HepG2 (cell line): Measurements from ENCODE around the gene SLC25A47. TPM values are rescaled to one million over a fixed set of nuclear protein-coding genes. Genes with fewer than 3 reads are reported as not detected.

Experiments
- ATAC-seq: fragments of 200-7000 bp; cut with Tn5 transposase; 3 replicates; pipeline ENCODE4 v1.9.1; 2020; ENCODE audit warnings: mild to moderate bottlenecking, moderate library complexity
- BruUV-seq: library from RNA; stranded (reverse); fragments of 400-500 nt; replicated peaks from 2 replicates; lab custom pipeline; 2021; lab: Mats Ljungman, UMichigan
- CTCF ChIA-PET: fragments of 300-600 bp; formaldehyde crosslinking; extraction: SDS; loops from one replicate; lab custom pipeline; 2021; ENCODE audit warnings: low total read pairs, inconsistent platforms, low intra/inter-chr PET ratio; lab: Yijun Ruan, JAX
- POLR2A ChIA-PET: fragments of 350-600 bp; sonication (Branson Sonifier 250); formaldehyde crosslinking; loops from one replicate; lab custom pipeline; 2020; ENCODE audit warnings: antibody characterized with exemption, inconsistent platforms; lab: Yijun Ruan, JAX
- DNase-seq: peaks from one replicate; pipeline ENCODE4 v3.0.0-alpha.2; 2015; ENCODE audit warnings: low spot score
- FAIRE-seq: peaks from 3 replicates; lab custom pipeline; 2011; peaks lifted over from hg19 to GRCh38; lab: Jason Lieb, UNC
- H2AFZ ChIP-seq: one replicate; pipeline ENCODE4 v1.6.1; 2011; ENCODE audit warnings: low read length, inconsistent platforms
- H3K27ac ChIP-seq: fragments of 300-600 bp; 3 replicates; pipeline ENCODE4 v1.8.0; 2011; ENCODE audit warnings: mixed run types, mild to moderate bottlenecking, mixed read lengths, low read length, inconsistent platforms; ENCODE audit not compliant: insufficient read depth; ENCODE audit errors: extremely low read length
- H3K27me3 ChIP-seq, 2 experiments: fragments of 200-600 bp in 1 of 2; 2 replicates in 1 of 2; 3 replicates in 1 of 2; pipeline versions ENCODE4 v1.6.0 to v1.8.0; 2011; ENCODE audit warnings: low read length in 2 of 2, mild to moderate bottlenecking in 2 of 2, moderate library complexity in 2 of 2, inconsistent platforms in 1 of 2; ENCODE audit not compliant: insufficient read depth in 2 of 2, control insufficient read depth in 1 of 2
- H3K36me3 ChIP-seq, 2 experiments: fragments of 200-600 bp in 1 of 2; replicated peaks in 1 of 2; 2 replicates in 1 of 2; 3 replicates in 1 of 2; pipeline versions ENCODE4 v1.5.1 to v1.8.0; 2011; ENCODE audit warnings: low read length in 2 of 2, inconsistent platforms in 1 of 2; ENCODE audit not compliant: insufficient read depth in 2 of 2, control insufficient read depth in 1 of 2
- H3K4me1 ChIP-seq: 2 replicates; pipeline ENCODE4 v1.5.1; 2012; ENCODE audit warnings: low read length, inconsistent platforms; ENCODE audit not compliant: insufficient read depth
- H3K4me2 ChIP-seq: 2 replicates; pipeline ENCODE4 v1.6.0; 2011; ENCODE audit warnings: low read depth, low read length, inconsistent platforms
- H3K4me3 ChIP-seq, 3 experiments: fragments of 200-600 bp in 1 of 3; sonication (generic), shearing (Covaris generic) in 1 of 3; replicated peaks in 1 of 3; 2 replicates each; pipeline ENCODE4 v1.5.1; 2011 to 2016; ENCODE audit warnings: low read length in 3 of 3, inconsistent platforms in 2 of 3, low read depth in 2 of 3, mild to moderate bottlenecking in 2 of 3, control low read depth in 1 of 3, mixed read lengths in 1 of 3; ENCODE audit not compliant: insufficient read depth in 1 of 3
- H3K79me2 ChIP-seq: one replicate; pipeline ENCODE4 v1.6.1; 2011; ENCODE audit warnings: low read length, inconsistent platforms; ENCODE audit not compliant: insufficient read depth
- H3K9ac ChIP-seq: 2 replicates; pipeline ENCODE4 v1.6.0; 2011; ENCODE audit warnings: mild to moderate bottlenecking, low read depth, low read length, inconsistent platforms; ENCODE audit not compliant: insufficient read depth
- H3K9me3 ChIP-seq: 2 replicates; pipeline ENCODE4 v1.5.1; 2012; ENCODE audit warnings: mild to moderate bottlenecking, low read length
- H4K20me1 ChIP-seq: 2 replicates; pipeline ENCODE4 v1.6.0; 2011; ENCODE audit warnings: inconsistent platforms, mild to moderate bottlenecking, low read length, moderate library complexity; ENCODE audit not compliant: insufficient read depth
- DDIT3 ChIP-seq: sonication (generic); formaldehyde crosslinking; IDR thresholded peaks from 2 replicates; pipeline ENCODE4 v1.4.0; 2020; ENCODE audit warnings: mild to moderate bottlenecking, missing genetic modification reagents
- HNF4A ChIP-seq: sonication (generic); formaldehyde crosslinking; IDR thresholded peaks from 2 replicates; pipeline ENCODE4 v1.4.0; 2020; ENCODE audit warnings: missing genetic modification reagents
- HNRNPL ChIP-seq: fragments of 200-400 bp; formaldehyde crosslinking; IDR thresholded peaks from 2 replicates; pipeline ENCODE4 v1.6.1; 2017; ENCODE audit warnings: mild to moderate bottlenecking, low read depth, low read length
- KDM1A ChIP-seq: IDR thresholded peaks from 2 replicates; pipeline ENCODE4 v1.6.1; 2016; ENCODE audit warnings: missing compliant biosample characterization
- RAD51 ChIP-seq: fragments of 450-650 bp; IDR thresholded peaks from 2 replicates; pipeline ENCODE4 v1.6.1; 2016; ENCODE audit warnings: borderline replicate concordance
- RCOR2 ChIP-seq: IDR thresholded peaks from 2 replicates; pipeline ENCODE4 v1.6.1; 2016; ENCODE audit warnings: missing biosample characterization, missing genetic modification reagents
- SRSF1 ChIP-seq: fragments of 200-400 bp; formaldehyde crosslinking; optimal IDR thresholded peaks from 2 replicates; pipeline ENCODE3; 2017; ENCODE audit warnings: mild to moderate bottlenecking, low read depth, low read length, moderate library complexity
- TRAFD1 ChIP-seq: sonication (generic); formaldehyde crosslinking; IDR thresholded peaks from 2 replicates; pipeline ENCODE4 v1.5.1; 2020; ENCODE audit warnings: missing genetic modification reagents, mild to moderate bottlenecking, borderline replicate concordance
- ZBTB37 ChIP-seq: sonication (generic); formaldehyde crosslinking; IDR thresholded peaks from 2 replicates; pipeline ENCODE4 v1.4.0; 2020; ENCODE audit warnings: mild to moderate bottlenecking, missing genetic modification reagents
- ZBTB7A ChIP-seq: sonication (generic); formaldehyde crosslinking; IDR thresholded peaks from 2 replicates; pipeline ENCODE4 v1.8.0; 2022; ENCODE audit warnings: mild to moderate bottlenecking, missing genetic modification reagents
- ZFP91 ChIP-seq: sonication (generic); formaldehyde crosslinking; IDR thresholded peaks from 2 replicates; pipeline ENCODE4 v1.9.0; 2022; ENCODE audit warnings: missing genetic modification reagents, mild to moderate bottlenecking, borderline replicate concordance
- ZMYM2 ChIP-seq: sonication (generic); formaldehyde crosslinking; IDR thresholded peaks from 2 replicates; pipeline ENCODE4 v1.8.0; 2022; ENCODE audit warnings: mild to moderate bottlenecking, missing genetic modification reagents
- ZMYM3 ChIP-seq: sonication (generic); formaldehyde crosslinking; IDR thresholded peaks from 2 replicates; pipeline ENCODE4 v1.5.1; 2020; ENCODE audit warnings: mild to moderate bottlenecking, missing genetic modification reagents
- ZNF563 ChIP-seq: sonication (generic); formaldehyde crosslinking; IDR thresholded peaks from 2 replicates; pipeline ENCODE4 v1.8.0; 2022; ENCODE audit warnings: mild to moderate bottlenecking, moderate library complexity, missing genetic modification reagents
- ZNF629 ChIP-seq: sonication (generic); formaldehyde crosslinking; conservative IDR thresholded peaks from 2 replicates; pipeline ENCODE4 v1.5.0; 2020; ENCODE audit warnings: missing genetic modification reagents
- ZNF768 ChIP-seq: sonication (generic); formaldehyde crosslinking; IDR thresholded peaks from 2 replicates; pipeline ENCODE4 v1.4.0; 2020; ENCODE audit warnings: missing genetic modification reagents
- WGBS: methylation state at CpG from one replicate; pipeline ENCODE4 v1.1.6; 2017; ENCODE audit warnings: low lambda C conversion rate; 5-methylcytosine and 5-hydroxymethylcytosine counted together
- in situ Hi-C: cut with HindIII; loops from 2 replicates; pipeline ENCODE4 v1.10.0; 2017; ENCODE audit warnings: low pct_unique_long_range_greater_than_20kb; ENCODE audit not compliant: extremely low pct_ligation_motif_present
- intact Hi-C: fragments of 100-400 bp; cut with micrococcal nuclease; formaldehyde crosslinking; loops from one replicate; pipeline ENCODE4 v1.10.0; 2022; ENCODE audit not compliant: unreplicated experiment
- polyA plus RNA-seq, 8 experiments: library from polyadenylated mRNA; depleted of rRNA in 3 of 8; stranded (reverse) in 7 of 8; unstranded in 1 of 8; fragments of >200 nt; fragmentation: Illumina TruSeq in 4 of 8; extraction: Trizol in 4 of 8; gene quantifications; 2 replicates each; pipeline versions ENCODE4 v1.2.1 to v1.2.3, GENCODE V29; 2011 to 2016; ENCODE audit warnings: low read depth in 4 of 8, missing spikeins in 1 of 8, mixed read lengths in 1 of 8; ENCODE audit not compliant: insufficient read depth in 1 of 8
- total RNA-seq, 5 experiments: library from RNA; depleted of rRNA; stranded (reverse); fragments of >200 nt; fragmentation: Illumina TruSeq; extraction: Trizol; gene quantifications; 2 replicates each; pipeline ENCODE4 v1.2.3, GENCODE V29; 2016; ENCODE audit warnings: low read depth in 1 of 5

The SLC25A47 gene
- total and polyA plus RNA-seq, 2 of the 13 experiments (the other 11 are each of a cell fraction or from before 2014, with no cell fraction given) = 1.0 to 1.7 TPM

- TF ChIP-seq ZBTB7A (CRISPR knock-in tag) = 0 out of 2 replicates have a peak, but pooled peaks have one; percentile 46
- TF ChIP-seq RAD51 = no peak
These were observed 1.5 kb upstream of the SLC25A47 start (continued) for GRCh38 chr14:100321473-100322137.

GRCh38 chr14:100322138-100322957 is 791 bp upstream of the SLC25A47 start:
- CTCF ChIA-PET = no interaction called here
- peak overlapping the region in 1 of 3 experiments; percentile 52; a peak in 2 of 6 replicates for H3K4me3 ChIP-seq

More at GRCh38 chr14:100322138-100322957, 791 bp upstream of the SLC25A47 start:
- no peak for DNase-seq
- Histone ChIP-seq H3K4me2 (peak overlapping the region; percentile 80), H3K36me3 (no peaks in the 10 kb centered on the region), H3K9ac (no peak overlapping the region), H2AFZ (no peak overlapping the region), H3K27ac (peak overlapping the region; percentile 19), H3K4me1 (peaks cover 82% of the 10 kb centered on the region), H3K79me2 (no peaks in the 10 kb centered on the region), H3K27me3 (peaks cover 0 to 2% of the 10 kb centered on the region in 2 experiments; a peak in 1 of 5 replicates), H3K9me3 (no peaks in the 10 kb centered on the region), H4K20me1 (no peaks in the 10 kb centered on the region)
- intact Hi-C loops = loop anchor here (2.0 to 5.0 kb wide), 2 partner anchors 16 to 55 kb away; partner anchors contain the start of genes SLC25A29 and WDR25
- no TSS peak for BruUV-seq
- peak; percentile 5 for ATAC-seq
- FAIRE-seq = no peak
- in situ Hi-C loops = no loop called here
- WGBS = 68% methylated on average over 6 of the region's 15 CpGs
- POLR2A ChIA-PET = interaction anchor here (0.5 to 1.2 kb wide), 4 partner anchors 9 to 1148 kb away, joined by 3 to 5 read pairs (median 4); no protein-coding TSS in a partner anchor
- TF ChIP-seq KDM1A (CRISPR knock-in tag) (0 out of 2 replicates have a peak, but pooled peaks have one; percentile 30), SRSF1 (no peak), HNRNPL (0 out of 2 replicates have a peak, but pooled peaks have one; percentile 50), ZMYM3 (CRISPR knock-in tag) (peak; percentile 92), RCOR2 (CRISPR knock-in tag) (peak; percentile 41; the same call in 1 of the 2 replicates), ZNF768 (peak; percentile 73), ZNF629 (peak; percentile 96), TRAFD1 (0 out of 2 replicates have a peak, but pooled peaks have one; percentile 12), ZMYM2 (CRISPR knock-in tag) (peak; percentile 54; the same call in 1 of the 2 replicates), ZBTB37 (no peak), ZFP91 (CRISPR knock-in tag) (peak; percentile 31; the same call in 1 of the 2 replicates), ZNF563 (CRISPR knock-in tag) (peak; percentile 58; the same call in 1 of the 2 replicates), HNF4A (peak; percentile 59; the same call in 1 of the 2 replicates), DDIT3 (CRISPR knock-in tag) (no peak)
- TF ChIP-seq, all 625 proteins: peak for 11
